Coronary artery (tissue), 2 donors: ENCODE results near the gene KIF21B.

Experiments
- DNase-seq: peaks from one replicate; pipeline ENCODE4 v3.0.0-alpha.2; 2017; ENCODE audit warnings: low spot score
- H3K27ac ChIP-seq, 2 donors: fragments of 200-600 bp; sonication (generic); one replicate each; pipeline ENCODE4 v1.5.1; 2016 to 2019
- H3K4me3 ChIP-seq: fragments of 200-600 bp; sonication (generic); 2 replicates; pipeline ENCODE4 v1.5.1; 2016; ENCODE audit warnings: mild to moderate bottlenecking, moderate library complexity
- CTCF ChIP-seq: fragments of 200-600 bp; sonication (generic); IDR thresholded peaks from one replicate; pipeline ENCODE4 v1.5.1; 2019; ENCODE audit warnings: antibody characterized with exemption

Gene KIF21B

GRCh38 chr1:201064806-201065205 is 41.3 kb upstream of the KIF21B start:
- no peak overlapping the region for H3K4me3 ChIP-seq
- DNase-seq = no peak
- TF ChIP-seq CTCF = no peak
- H3K27ac ChIP-seq = no peak overlapping the region

GRCh38 chr1:201063145-201063544 is 39.6 kb upstream of the KIF21B start:
- no peak overlapping the region for H3K27ac ChIP-seq
- no peak for TF ChIP-seq CTCF
- no peak for DNase-seq
- H3K4me3 ChIP-seq = no peak overlapping the region

GRCh38 chr1:201062511-201063091 is 39.1 kb upstream of the KIF21B start:
- DNase-seq = no peak
- Histone ChIP-seq H3K27ac (no peak overlapping the region), H3K4me3 (no peak overlapping the region)
- no peak for TF ChIP-seq CTCF

- no peak overlapping the region for H3K4me3 ChIP-seq
- DNase-seq = no peak
- no peak overlapping the region for H3K27ac ChIP-seq
- TF ChIP-seq CTCF = no peak
Observed at GRCh38 chr1:201061886-201062285, 38.4 kb upstream of the KIF21B start.

GRCh38 chr1:201061049-201061448 is 37.5 kb upstream of the KIF21B start:
- Histone ChIP-seq H3K27ac (no peak overlapping the region), H3K4me3 (no peak overlapping the region)
- no peak for DNase-seq
- TF ChIP-seq CTCF = no peak

- H3K4me3 ChIP-seq = no peak overlapping the region
- H3K27ac ChIP-seq = no peak overlapping the region
- no peak for DNase-seq
- no peak for TF ChIP-seq CTCF
Observed at GRCh38 chr1:201060586-201060985, 37.1 kb upstream of the KIF21B start.

- TF ChIP-seq CTCF = no peak
- Histone ChIP-seq H3K27ac (no peak overlapping the region), H3K4me3 (no peak overlapping the region)
- DNase-seq = no peak
Observed at GRCh38 chr1:201059871-201060555, 36.5 kb upstream of the KIF21B start.
